ENCODE data around the gene C17orf75. TPM values are rescaled to one million over a fixed set of nuclear protein-coding genes. Genes with fewer than 3 reads are reported as not detected.
"Not testable (repeated sequence)": the region's sequence is repeated elsewhere in the genome, so short reads cannot be mapped to it uniquely, and the experiment has no call there.

Gene C17orf75
- total RNA-seq, 1 donor = 19.2 TPM

- DNase-seq (ENCODE audit: low read depth) = no peak
- TF ChIP-seq CTCF (IDR thresholded peaks at IDR 0.05; ENCODE audit: insufficient read depth, low read length) = no peak
- no peak overlapping the region for H3K4me3 ChIP-seq (ENCODE audit: low read depth, low read length)
Observed at GRCh38 chr17:32355649-32356377, 13.8 kb upstream of the C17orf75 start.

- not testable (repeated sequence) for DNase-seq (ENCODE audit: low read depth)
- H3K4me3 ChIP-seq (ENCODE audit: low read depth, low read length) = peak overlapping the region; percentile 48
Observed at GRCh38 chr17:32352734-32353133, 10.8 kb upstream of the C17orf75 start.

GRCh38 chr17:32350666-32351418 is 8.9 kb upstream of the C17orf75 start:
- peak; percentile 82 for DNase-seq (ENCODE audit: low read depth)
- H3K4me3 ChIP-seq (ENCODE audit: low read depth, low read length) = peak overlapping the region; percentile 99
- no peak for TF ChIP-seq CTCF (IDR thresholded peaks at IDR 0.05; ENCODE audit: insufficient read depth, low read length)

- H3K4me3 ChIP-seq (ENCODE audit: low read depth, low read length) = peak within 1 kb of the TSS; percentile 99
- TF ChIP-seq CTCF (IDR thresholded peaks at IDR 0.05; ENCODE audit: insufficient read depth, low read length) = no peak
- DNase-seq (ENCODE audit: low read depth) = peak; percentile 97
Observed at GRCh38 chr17:32349854-32350665, 8.1 kb upstream of the C17orf75 start, which contains the start of gene ZNF207. ZNF207 (plus strand) TSS chr17:32350157; CDS start chr17:32350286, 129 bp downstream.

- no peak for TF ChIP-seq CTCF (IDR thresholded peaks at IDR 0.05; ENCODE audit: insufficient read depth, low read length)
- DNase-seq (ENCODE audit: low read depth) = no peak
- H3K4me3 ChIP-seq (ENCODE audit: low read depth, low read length) = peak overlapping the region; percentile 99
Observed at GRCh38 chr17:32349503-32349853, 7.5 kb upstream of the C17orf75 start.

- no peak overlapping the region for H3K4me3 ChIP-seq (ENCODE audit: low read depth, low read length)
- no peak for TF ChIP-seq CTCF (IDR thresholded peaks at IDR 0.05; ENCODE audit: insufficient read depth, low read length)
- DNase-seq (ENCODE audit: low read depth) = no peak
Observed at GRCh38 chr17:32348483-32348800, 6.5 kb upstream of the C17orf75 start.
